Uterus (tissue), 2 donors: ENCODE results near the gene CBX8.

Experiments
- POLR2A ChIP-seq, 2 donors: fragments of 450-650 bp; IDR thresholded peaks; one replicate each; pipeline ENCODE4 v1.6.1; 2016; ENCODE audit warnings: antibody characterized with exemption in 2 of 2, mild to moderate bottlenecking in 1 of 2, moderate library complexity in 1 of 2
- TF ChIP-seq, protein P1 (sequence below), 4 experiments: fragments of 200-600 bp in 2 of 4; fragments of 450-650 bp in 2 of 4; sonication (generic) in 2 of 4; IDR thresholded peaks; one replicate each; pipeline ENCODE4 v1.5.1; 2016 to 2019; ENCODE audit warnings: antibody characterized with exemption in 4 of 4, mild to moderate bottlenecking in 2 of 4, moderate library complexity in 1 of 4

DNA sequence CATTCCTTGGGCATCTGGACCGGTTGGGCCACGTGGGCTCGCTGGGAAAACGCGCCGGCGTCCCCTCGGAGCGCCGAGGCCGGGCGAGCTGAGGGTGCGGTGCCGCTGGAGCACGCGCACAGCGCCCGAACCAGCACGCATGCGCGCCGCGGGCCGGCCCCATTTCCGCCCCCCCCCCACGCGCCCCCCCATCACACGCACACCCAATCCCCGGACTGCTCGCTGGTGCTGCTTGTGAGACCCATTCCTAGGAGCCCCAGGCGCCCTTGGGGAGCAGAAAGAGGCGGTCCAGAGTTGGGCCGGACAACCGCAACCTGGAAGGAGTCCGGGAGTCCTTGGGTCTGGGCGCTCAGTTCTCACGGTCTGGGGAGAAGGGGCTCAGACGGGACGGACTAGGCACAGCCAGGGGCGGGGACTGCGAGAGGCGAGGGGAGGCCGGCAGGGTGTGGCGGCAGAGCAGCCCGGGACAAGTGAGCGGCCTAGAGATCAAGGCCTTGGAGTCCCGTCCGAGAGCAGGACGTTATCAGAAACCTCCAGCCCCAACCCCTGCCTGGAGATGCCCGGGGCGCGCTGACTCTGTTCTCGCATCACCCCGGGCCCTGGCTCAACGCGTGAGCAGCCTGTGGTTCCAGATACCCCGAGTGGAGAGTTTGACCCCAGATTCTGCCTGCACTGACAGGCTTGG, 6.0 kb upstream of the CBX8 start:
- TF ChIP-seq, protein P1, sequence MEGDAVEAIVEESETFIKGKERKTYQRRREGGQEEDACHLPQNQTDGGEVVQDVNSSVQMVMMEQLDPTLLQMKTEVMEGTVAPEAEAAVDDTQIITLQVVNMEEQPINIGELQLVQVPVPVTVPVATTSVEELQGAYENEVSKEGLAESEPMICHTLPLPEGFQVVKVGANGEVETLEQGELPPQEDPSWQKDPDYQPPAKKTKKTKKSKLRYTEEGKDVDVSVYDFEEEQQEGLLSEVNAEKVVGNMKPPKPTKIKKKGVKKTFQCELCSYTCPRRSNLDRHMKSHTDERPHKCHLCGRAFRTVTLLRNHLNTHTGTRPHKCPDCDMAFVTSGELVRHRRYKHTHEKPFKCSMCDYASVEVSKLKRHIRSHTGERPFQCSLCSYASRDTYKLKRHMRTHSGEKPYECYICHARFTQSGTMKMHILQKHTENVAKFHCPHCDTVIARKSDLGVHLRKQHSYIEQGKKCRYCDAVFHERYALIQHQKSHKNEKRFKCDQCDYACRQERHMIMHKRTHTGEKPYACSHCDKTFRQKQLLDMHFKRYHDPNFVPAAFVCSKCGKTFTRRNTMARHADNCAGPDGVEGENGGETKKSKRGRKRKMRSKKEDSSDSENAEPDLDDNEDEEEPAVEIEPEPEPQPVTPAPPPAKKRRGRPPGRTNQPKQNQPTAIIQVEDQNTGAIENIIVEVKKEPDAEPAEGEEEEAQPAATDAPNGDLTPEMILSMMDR (IDR thresholded peaks at IDR 0.05): no peak
- no peak for TF ChIP-seq POLR2A (IDR thresholded peaks at IDR 0.05)
